HG03571 (cell line): ENCODE measurements around the gene SMR3A.

ENCODE experiments used
- ATAC-seq: cut with Tn5 transposase; IDR thresholded peaks from one replicate; pipeline ENCODE4 v1.9.1; 2021; ENCODE audit not compliant: unreplicated experiment

SMR3A gene

DNA sequence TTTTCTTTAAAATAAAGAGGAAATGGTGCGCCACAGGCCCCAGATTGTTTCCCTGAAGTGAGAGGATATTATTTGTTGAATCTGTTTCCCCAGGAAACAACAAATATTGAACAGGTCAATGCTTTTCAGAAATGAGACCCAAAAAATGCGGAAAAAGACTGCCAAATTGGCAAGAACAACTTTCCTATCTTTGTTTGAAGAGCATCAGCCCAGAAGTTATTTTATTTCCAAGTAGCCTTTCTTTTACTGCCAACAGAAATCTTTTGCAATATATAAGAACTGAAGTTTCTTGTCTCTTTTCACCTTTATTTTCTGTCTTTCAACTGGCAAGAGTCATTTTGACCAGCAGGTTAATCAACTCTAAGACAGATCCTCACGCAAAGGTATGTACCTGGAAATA is at the start of gene SMR3A:
Gene SMR3A, plus strand, starts transcription at position 301 of the 400 bp plus-strand sequence. CDS start 1,356 bp downstream, outside the sequence.
- no peak for ATAC-seq

DNA sequence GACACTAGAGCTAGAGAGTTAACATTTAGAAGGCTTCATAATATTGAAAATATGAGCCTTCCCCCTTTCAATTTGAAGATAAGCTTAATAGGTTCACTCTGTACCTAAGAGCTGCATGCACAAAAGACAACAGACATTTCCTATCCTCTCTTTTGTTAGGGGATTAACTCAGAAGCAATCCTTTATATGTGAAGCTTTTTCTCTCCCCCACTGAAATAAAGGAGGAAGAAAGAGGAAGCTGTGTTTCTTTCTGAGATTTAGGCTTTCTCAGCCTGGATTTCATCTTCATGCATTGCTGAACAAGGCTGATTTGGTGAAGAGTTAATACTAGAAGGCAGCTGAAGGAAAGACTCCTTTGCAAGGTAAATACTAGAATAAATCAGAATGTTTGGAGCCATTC is 46.8 kb upstream of the SMR3A start:
- no peak for ATAC-seq

DNA sequence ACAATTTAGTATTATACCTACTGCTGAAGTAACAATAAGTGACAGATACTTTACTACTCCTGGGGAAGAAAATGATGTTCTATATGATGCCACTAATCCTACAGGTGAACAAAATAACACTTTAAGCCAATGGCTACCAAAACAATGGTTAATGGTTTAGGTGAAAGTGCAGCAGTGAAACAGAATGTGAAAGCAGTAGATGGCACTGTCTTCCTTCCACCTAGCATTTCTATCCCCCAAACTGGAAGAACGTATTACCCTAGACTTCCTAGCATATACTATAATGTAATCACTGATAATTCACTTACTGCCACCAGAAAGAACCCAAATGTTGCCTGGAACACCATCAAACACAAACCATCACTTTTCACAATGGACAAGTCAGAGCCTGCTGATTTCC is 44.6 kb upstream of the SMR3A start:
- ATAC-seq = no peak

DNA sequence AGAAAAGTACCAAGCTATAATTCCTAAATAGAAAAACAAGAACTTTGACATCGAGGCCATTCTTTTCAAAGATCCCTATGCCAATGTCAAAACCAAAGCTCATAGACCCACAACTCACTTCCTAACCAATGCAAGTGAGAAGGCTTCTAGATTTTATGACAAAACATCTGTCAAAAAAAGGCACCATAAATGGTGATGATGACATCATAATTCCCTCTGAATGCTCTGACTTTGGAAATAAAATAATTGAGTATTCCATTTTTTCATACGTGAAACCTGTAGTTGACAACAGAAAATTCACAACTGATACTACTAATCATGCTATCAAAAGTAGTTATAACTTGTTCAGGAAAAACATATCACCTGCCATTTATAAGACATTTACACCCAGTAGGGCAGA is 34.5 kb upstream of the SMR3A start:
- no peak for ATAC-seq

DNA sequence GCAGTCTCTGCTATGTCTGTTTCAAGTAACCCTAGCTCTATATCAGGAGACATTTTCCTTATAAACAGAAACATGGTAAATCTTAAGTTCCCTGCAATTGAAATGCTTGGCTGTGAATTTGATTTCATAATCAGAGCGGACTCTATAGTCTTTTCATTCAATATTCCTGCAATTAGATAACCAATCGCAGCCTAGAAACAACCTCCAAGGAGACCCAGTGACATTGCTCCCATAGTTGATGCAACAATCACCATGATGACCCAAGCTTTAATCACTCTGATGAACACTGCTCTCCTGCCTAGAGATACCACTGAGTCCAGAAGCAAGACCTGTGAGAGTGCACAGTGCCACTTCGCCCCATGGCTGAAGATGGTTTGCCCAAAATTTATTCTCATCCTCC is 25.9 kb upstream of the SMR3A start, which contains the start of gene CABS1:
Gene CABS1, plus strand, starts transcription at position 301 of the 400 bp plus-strand sequence. Its CDS starts 59 bp downstream, at position 360.
- no peak for ATAC-seq

DNA sequence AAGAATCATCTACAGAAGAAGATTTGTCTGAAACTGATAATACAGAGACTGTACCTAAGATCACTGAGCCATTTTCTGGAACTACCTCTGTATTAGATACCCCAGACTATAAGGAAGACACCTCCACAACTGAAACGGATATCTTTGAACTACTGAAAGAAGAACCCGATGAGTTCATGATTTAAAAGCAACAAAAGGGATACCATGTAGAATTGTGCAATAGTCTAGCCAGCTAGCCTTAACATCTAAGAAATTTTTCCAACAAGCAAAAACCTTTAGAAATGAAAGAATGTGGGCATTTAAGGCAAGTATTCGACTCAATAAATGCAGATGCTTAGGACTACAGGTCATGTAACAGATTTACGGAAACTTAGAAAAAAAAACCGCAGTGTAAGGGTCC is 24.5 kb upstream of the SMR3A start:
- ATAC-seq = no peak

DNA sequence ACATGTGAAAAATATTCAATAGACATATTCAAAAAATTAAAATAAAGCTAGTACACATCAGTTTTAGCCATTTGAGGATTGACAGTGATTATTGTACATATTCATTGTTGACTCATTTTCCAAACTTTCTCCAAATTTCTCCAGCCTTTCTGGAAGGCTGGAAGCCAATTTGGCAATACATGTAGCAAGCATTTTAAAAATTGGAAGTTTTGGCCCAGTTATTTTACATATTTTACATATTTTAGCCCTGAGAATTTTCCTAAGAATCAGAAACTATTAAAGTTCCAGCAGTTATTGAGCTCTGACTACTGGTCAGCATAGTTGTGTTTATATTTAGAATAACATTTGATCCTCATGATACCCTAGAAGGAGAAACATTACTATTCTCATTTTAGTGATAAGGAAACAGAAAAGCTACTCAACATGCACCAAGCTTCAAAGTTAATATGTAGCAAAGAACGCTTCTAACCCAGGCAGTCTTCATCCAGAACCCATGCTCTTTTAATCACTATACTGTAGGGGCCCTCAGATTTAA is 22.6 kb upstream of the SMR3A start:
- ATAC-seq = no peak

DNA sequence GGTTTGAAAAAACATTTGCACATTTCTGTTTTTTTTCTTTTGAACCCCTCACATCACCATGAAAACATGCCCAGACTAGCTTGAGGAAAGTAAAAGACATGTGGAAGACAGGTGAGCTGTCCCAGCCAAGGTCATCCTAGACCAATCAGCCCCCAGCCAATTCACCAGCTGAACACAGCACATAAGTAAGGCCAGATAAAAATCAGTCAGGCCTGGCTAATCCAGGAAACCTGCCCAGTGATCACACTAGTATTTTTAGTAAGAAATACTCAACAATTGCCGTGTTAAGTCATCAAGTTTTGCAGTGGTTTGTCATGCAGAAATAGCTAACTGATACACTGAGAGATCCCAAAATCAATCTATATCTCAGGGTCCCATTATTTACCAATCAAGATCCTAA is 4.4 kb upstream of the SMR3A start:
- ATAC-seq = peak; percentile 46

DNA sequence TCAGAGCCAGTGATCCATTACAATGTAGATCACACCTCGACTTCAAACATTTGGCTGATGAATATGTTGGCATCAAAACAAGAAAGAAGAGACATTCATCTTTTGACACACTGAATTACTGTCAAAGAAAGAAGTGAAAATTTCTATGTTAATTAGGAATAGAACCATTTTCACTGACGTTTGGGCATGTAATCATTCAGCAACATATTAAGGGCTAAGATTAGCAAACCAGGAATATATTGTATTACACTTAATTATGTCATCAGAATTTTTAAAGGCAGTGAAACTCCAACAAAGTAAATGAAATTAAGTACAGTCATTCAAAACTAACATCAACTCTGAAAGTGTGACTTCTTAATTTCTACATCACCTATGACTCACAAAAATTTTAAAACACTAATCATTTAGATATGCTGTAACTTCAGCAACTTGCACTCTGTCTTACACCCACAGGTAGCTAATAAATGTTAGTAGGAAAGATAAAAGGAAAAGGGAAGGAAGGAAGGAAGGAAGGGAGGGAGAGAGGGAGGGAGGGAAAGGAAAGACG is 1.4 kb upstream of the SMR3A start:
- ATAC-seq = no peak

DNA sequence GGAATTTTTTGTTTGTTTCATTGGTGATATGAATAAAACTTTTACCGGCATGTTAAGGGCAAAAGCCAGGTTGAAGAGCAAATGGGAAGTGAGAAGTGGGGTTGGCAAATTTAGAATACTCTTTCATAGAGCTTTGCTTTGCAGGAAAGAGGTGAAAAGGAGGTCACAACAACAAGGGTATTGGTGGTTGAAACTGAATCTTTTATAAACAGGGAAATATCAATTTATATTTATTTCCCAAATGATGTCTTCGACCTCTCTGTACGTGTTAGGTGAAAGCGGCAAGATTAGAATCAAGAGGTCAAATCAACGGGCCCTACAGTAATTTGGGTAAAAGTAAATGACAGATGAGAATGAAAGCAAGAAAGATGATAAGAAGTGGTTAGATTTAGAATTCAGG is 3.4 kb downstream of the SMR3A start:
- ATAC-seq = no peak

DNA sequence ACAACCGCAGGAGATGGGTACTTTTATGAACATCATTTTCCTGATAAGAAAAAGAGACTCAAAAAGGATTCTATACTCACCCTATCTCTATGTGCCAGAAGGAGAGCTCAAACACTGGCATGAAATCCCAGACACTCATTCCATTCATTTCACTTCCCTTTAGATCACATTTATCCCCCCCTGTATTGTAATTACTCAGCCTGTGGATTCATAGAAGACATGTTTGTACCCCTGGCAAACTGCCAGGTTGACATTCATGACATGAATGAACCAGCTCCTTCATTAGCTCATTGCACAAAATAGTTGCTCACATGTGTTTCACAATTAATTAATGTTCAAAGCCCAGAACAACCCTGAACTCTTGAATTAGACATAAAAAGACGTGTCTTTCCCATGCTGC is 4.9 kb downstream of the SMR3A start:
- ATAC-seq = no peak

DNA sequence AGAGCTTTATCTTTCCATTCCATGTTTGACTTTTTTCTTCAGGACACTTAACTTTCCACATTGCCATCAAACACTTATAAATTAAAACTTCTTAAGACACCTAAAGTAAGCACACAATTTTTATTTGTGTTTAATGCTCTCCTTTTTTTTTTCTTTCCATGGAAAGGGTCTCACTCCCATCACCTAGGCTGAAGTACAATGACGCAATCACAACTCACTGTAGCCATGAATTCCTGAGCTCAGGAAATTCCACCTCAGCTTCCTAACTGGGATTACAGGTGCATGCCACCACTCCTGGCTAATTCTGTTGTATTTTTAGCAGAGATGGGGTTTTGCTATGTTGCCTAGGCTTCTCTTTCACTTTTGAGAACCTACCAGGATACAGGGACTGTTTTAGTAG is 7.3 kb downstream of the SMR3A start:
- ATAC-seq = no peak

DNA sequence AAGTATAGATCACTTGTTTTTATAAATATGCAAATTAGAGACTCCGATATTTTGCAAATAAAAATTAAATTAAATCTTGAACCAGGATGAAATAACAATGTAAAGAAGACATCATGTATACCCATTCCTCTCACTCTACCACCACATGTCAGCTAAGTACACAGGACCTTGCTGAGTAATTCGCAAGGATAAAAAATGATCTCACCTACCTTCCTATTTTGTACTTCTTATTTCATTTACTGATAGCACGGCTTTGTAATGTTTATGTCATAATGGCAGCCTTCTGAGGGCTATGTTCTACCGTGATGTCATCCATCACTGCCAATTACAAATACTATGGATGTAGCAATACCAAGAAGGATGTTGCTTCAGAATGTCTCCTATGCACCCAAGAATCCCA is 11.4 kb downstream of the SMR3A start:
- no peak for ATAC-seq

DNA sequence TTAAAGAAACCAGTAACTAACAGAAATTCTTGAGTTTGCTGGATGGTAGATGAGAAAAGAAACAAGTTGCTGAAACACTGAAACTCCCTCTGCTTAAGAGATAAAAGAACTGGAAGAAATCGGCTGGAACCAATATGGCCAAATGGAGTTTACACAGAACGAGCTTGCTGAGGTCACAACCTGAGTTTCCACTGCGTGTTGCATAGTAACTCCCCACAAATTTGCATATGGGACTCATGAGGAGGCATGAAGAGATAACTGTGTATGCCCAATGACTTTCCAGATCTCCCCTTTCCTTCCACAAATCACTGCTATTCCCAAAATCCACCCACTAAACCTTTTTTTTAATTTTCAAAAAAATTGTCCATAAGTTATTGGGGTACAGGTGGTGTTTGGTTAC is 12.2 kb downstream of the SMR3A start:
- no peak for ATAC-seq

DNA sequence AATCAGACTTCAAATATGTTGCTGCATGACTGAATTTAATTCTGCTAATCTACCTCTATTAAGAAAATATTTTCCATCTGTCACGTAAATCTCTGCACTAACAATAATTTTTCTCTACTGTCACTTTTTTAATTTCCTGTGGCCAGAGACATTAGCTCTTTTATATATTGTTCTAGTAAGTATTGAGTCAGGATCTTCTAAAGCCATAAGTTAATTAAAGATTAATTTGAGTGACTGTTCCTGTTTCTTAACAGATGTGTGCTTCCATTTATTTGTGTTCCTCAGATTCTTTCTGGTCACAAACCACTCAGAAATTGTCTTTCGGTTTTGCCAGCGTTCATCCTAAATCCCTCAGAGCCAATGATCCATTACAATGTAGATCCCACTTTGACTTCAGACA is 20.0 kb downstream of the SMR3A start:
- no peak for ATAC-seq

DNA sequence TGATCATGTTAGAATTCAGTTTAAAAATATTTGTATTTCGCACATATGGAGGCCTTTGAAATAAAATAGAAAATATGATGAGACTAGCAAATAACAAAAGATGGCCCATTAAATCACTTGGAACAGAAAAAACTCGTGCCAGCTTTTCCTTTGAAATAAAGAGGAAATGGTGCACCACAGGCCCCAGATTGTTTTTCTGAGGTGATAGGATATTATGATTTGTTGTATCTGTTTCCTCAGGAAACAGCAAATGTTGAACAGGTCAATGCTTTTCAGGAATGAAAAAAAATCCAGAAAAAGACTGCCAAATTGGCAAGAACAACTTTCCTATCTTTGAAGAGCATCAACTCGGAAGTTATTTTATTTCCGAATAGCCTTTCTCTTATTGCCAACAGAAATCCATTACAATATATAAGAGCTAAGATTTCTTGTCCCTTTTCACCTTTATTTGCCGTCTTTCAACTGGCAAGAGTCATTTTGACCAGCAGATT is 22.2 kb downstream of the SMR3A start, which contains the start of gene SMR3B:
Gene SMR3B, plus strand, starts transcription at position 441 of the 491 bp plus-strand sequence. CDS start 1,380 bp downstream, outside the sequence.
- no peak for ATAC-seq

DNA sequence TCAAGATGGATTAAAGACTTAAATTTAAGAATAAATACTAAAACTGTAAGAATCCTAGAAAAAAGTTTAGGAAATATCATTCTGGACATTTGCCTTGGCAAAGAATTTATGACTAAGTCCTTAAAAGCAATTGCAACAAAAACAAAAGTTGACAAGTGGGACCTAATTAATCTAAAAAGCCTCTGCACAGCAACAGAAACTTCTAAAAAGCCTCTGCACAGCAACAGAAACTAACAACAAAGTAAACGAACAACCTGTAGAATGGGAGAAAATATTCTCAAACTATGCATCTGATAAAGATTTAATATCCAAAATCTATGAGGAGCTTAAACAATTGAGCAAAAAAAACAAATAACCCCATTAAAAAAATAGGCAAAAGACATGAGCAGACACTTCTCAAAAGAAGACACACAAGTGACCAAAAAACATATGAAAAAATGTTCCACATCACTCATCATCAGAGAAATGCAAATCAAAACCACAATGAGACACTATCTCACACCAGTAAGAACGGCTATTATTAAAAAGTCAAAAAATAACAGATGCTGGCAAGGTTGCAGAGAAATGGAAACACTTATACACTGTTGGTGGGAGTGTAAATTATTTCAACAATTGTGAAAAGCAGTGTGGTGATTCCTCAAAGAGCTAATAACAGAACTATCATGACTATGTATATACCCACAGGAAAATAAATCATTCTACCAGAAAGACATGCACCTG is 31.7 kb downstream of the SMR3A start:
- ATAC-seq = peak; percentile 56

DNA sequence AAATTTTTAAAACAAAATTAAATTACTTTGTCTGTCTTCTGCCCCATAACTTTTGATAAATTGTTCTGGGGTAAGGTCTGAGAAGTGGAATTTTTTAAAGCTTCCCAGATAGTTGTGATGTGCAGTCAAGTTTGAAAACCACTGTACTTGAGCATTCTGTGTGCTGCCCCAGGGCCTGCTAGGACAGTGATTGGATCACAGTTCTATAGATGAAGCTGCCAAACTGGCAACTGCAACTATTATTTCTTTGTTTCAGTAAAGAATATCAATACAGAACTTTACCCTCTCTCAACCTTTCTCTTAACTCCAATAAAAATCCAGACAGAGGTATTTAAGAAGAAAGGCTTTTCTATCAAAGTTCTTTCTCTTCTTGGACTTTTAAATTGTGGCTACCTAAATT is 37.0 kb downstream of the SMR3A start, which contains the start of gene OPRPN:
Gene OPRPN, plus strand, starts transcription at position 361 of the 400 bp plus-strand sequence. CDS start 1,346 bp downstream, outside the sequence.
- ATAC-seq = no peak

DNA sequence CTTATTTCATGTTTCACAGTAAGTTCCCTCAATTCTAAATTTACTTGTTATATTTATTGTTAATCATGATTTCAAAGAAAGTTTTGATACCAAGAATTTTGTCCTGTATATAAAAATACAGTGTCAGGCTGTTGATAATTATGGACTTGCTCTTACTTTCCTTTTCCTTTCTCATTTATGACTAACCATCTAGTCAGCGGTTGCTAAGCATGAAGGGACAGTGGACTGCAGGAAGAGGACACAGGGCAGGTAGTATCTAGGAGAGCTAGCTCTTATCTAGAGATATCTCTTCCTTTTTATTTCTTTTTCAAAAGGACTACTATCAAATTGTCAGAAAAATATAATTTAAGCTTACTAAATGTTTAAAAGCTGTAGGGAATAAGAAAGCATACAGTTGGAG is 38.8 kb downstream of the SMR3A start:
- peak; percentile 63 for ATAC-seq

DNA sequence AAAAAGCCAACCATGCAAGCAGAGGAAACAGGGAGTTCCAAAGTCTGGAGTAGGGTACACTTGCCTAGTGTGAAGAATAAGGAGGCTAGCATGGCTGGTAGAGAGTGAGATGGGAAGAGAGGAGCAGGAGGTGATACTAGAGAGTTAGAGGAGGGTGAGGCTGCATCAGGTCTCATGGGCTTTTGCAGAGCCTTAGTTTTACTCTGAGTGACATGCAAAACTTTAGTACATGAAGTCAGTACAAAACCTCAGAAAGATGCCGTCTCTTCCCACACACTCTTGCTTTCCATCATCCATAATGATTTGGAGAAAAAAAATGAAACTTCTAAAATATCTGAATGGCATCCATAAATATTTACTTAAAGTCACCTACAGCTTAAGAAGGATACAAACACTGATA is 42.2 kb downstream of the SMR3A start:
- no peak for ATAC-seq

DNA sequence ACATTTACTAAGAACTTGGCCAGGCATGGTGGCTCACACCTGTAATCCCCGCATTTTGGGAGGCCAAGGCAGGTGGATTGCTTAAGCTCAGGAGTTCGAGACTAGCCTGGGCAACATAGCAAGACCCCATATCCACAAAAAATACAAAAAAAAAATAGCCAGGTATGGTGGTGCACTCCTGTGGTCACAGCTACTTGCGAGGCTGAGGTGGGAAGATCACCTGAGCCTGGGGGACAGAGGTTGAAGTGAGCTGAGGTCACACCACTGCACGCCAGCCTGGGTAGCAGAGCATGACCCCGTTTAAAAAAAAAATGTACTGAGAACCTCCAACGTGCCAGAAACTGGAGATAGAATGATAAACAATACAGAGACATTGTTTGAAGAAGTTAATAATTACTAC is 45.2 kb downstream of the SMR3A start:
- peak; percentile 86 for ATAC-seq
